OCI-LY1 (cell line): Measurements from ENCODE around the gene TMEM19.
A peak's percentile ranks its signal among the peaks of the same experiment; 100 is the strongest.

Experiments used
- H2AFZ ChIP-seq: fragments of 200-600 bp; sonication (generic), shearing (Covaris generic); 2 replicates; pipeline ENCODE4 v1.6.0; 2014; ENCODE audit warnings: antibody characterized with exemption, mild to moderate bottlenecking, low read length
- H3F3A ChIP-seq: fragments of 200-600 bp; sonication (generic), shearing (Covaris generic); 2 replicates; pipeline ENCODE4 v1.6.0; 2014; ENCODE audit warnings: mild to moderate bottlenecking, antibody characterized with exemption, low read length, moderate library complexity; ENCODE audit not compliant: insufficient read depth
- H3K27ac ChIP-seq: fragments of 200-600 bp; sonication (generic); 2 replicates; pipeline ENCODE4 v1.5.1; 2014; ENCODE audit warnings: low read length, mixed run types, mild to moderate bottlenecking, low read depth; ENCODE audit not compliant: poor library complexity, severe bottlenecking
- H3K27me3 ChIP-seq: fragments of 200-600 bp; sonication (generic); 2 replicates; pipeline ENCODE4 v1.6.0; 2014; ENCODE audit warnings: antibody characterized with exemption, mild to moderate bottlenecking, low read length, moderate library complexity; ENCODE audit not compliant: insufficient read depth
- H3K36me3 ChIP-seq: fragments of 200-600 bp; sonication (generic); 2 replicates; pipeline ENCODE4 v1.6.1; 2014; ENCODE audit warnings: mild to moderate bottlenecking, antibody characterized with exemption, low read length, moderate library complexity, mixed read lengths; ENCODE audit not compliant: insufficient read depth
- H3K4me1 ChIP-seq: fragments of 200-600 bp; sonication (generic); 2 replicates; pipeline ENCODE4 v1.5.1; 2014; ENCODE audit warnings: mild to moderate bottlenecking, low read length, moderate library complexity; ENCODE audit not compliant: insufficient read depth, severe bottlenecking
- H3K4me2 ChIP-seq: fragments of 200-600 bp; sonication (generic), shearing (Covaris generic); 2 replicates; pipeline ENCODE4 v1.6.1; 2014; ENCODE audit warnings: low read length
- H3K4me3 ChIP-seq: fragments of 200-600 bp; sonication (generic); 2 replicates; pipeline ENCODE4 v1.5.1; 2014; ENCODE audit warnings: low read length, low read depth, mild to moderate bottlenecking, mixed read lengths; ENCODE audit not compliant: poor library complexity, severe bottlenecking
- H3K79me2 ChIP-seq: fragments of 200-600 bp; shearing (Covaris generic); 2 replicates; pipeline ENCODE4 v1.6.1; 2016; ENCODE audit warnings: mixed run types, low read length, mixed read lengths; ENCODE audit not compliant: insufficient read depth
- H3K9ac ChIP-seq: fragments of 200-600 bp; sonication (generic), shearing (Covaris generic); 2 replicates; pipeline ENCODE4 v1.6.1; 2014; ENCODE audit warnings: mild to moderate bottlenecking, low read length, mixed read lengths
- H3K9me2 ChIP-seq: fragments of 200-600 bp; sonication (generic), shearing (Covaris generic); 2 replicates; pipeline ENCODE4 v1.6.1; 2014; ENCODE audit warnings: low read depth, mild to moderate bottlenecking, low read length, mixed read lengths
- H3K9me3 ChIP-seq: fragments of 200-600 bp; shearing (Covaris generic); 2 replicates; pipeline ENCODE4 v1.6.1; 2014; ENCODE audit warnings: low read length, mixed read lengths
- H4K20me1 ChIP-seq: fragments of 200-600 bp; sonication (generic), shearing (Covaris generic); 2 replicates; pipeline ENCODE4 v1.6.0; 2016; ENCODE audit warnings: mild to moderate bottlenecking, low read length; ENCODE audit not compliant: insufficient read depth
- EZH2 ChIP-seq: fragments of 200-600 bp; sonication (generic), shearing (Covaris generic); IDR thresholded peaks from 2 replicates; pipeline ENCODE4 v1.8.0; 2017; ENCODE audit warnings: borderline replicate concordance, mixed run types, mild to moderate bottlenecking, antibody characterized with exemption, low read length, moderate library complexity, mixed read lengths
- TF ChIP-seq, protein P1 (sequence below): fragments of 200-600 bp; sonication (generic), shearing (Covaris generic); IDR thresholded peaks from 2 replicates; pipeline ENCODE4 v1.5.1; 2017; ENCODE audit warnings: mild to moderate bottlenecking, antibody characterized with exemption, low read length, moderate library complexity, mixed read lengths

Gene TMEM19

GRCh38 chr12:71655907-71656306 is 30.0 kb upstream of the TMEM19 start:
- peaks cover 57% of the 10 kb centered on the region for H3K79me2 ChIP-seq
- no peaks in the 10 kb centered on the region for H4K20me1 ChIP-seq
- H3K4me1 ChIP-seq = no peaks in the 10 kb centered on the region
- H3K4me3 ChIP-seq = no peak overlapping the region
- no peak overlapping the region for H3K27ac ChIP-seq
- 0 out of 2 replicates have a peak, but pooled peaks cover 11% of the 10 kb centered on the region for H3K9me3 ChIP-seq
- no peak overlapping the region for H3K9ac ChIP-seq
- no peak overlapping the region for H3K4me2 ChIP-seq
- no peak for TF ChIP-seq EZH2
- TF ChIP-seq, protein P1, sequence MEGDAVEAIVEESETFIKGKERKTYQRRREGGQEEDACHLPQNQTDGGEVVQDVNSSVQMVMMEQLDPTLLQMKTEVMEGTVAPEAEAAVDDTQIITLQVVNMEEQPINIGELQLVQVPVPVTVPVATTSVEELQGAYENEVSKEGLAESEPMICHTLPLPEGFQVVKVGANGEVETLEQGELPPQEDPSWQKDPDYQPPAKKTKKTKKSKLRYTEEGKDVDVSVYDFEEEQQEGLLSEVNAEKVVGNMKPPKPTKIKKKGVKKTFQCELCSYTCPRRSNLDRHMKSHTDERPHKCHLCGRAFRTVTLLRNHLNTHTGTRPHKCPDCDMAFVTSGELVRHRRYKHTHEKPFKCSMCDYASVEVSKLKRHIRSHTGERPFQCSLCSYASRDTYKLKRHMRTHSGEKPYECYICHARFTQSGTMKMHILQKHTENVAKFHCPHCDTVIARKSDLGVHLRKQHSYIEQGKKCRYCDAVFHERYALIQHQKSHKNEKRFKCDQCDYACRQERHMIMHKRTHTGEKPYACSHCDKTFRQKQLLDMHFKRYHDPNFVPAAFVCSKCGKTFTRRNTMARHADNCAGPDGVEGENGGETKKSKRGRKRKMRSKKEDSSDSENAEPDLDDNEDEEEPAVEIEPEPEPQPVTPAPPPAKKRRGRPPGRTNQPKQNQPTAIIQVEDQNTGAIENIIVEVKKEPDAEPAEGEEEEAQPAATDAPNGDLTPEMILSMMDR = no peak
- no peaks in the 10 kb centered on the region for H3K9me2 ChIP-seq
- H3K27me3 ChIP-seq = no peaks in the 10 kb centered on the region
- H3K36me3 ChIP-seq = peaks cover 92% of the 10 kb centered on the region
- no peak overlapping the region for H2AFZ ChIP-seq
- no peaks in the 10 kb centered on the region for H3F3A ChIP-seq

DNA sequence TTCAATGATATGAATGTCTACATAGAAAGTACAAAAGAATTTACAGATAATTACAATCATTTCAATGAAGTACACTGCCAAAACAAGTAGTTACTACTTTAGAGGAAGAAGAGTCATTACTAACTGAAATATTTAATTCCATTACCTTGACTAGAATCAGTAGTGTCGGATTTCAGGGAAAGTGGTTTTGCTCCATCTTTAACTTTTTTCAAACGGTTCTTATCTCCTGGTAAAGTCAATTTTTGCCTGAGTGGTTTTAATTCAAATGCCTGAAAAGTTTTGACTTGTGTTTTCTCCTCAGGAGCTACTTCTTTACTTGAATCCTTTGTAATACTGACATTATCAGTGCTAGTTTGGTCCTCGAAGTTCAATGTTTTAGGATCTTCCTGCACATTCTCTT is 29.1 kb upstream of the TMEM19 start:
- Histone ChIP-seq H3K4me1 (peaks cover 4% of the 10 kb centered on the region), H2AFZ (no peak overlapping the region), H3K9me3 (0 out of 2 replicates have a peak, but pooled peaks cover 11% of the 10 kb centered on the region), H3K27me3 (no peaks in the 10 kb centered on the region), H4K20me1 (no peaks in the 10 kb centered on the region), H3K36me3 (peaks cover 85% of the 10 kb centered on the region), H3K9ac (no peak overlapping the region), H3F3A (no peaks in the 10 kb centered on the region), H3K79me2 (peaks cover 57% of the 10 kb centered on the region), H3K4me3 (no peak overlapping the region), H3K4me2 (no peak overlapping the region), H3K27ac (no peak overlapping the region), H3K9me2 (no peaks in the 10 kb centered on the region)
- no peak for TF ChIP-seq EZH2
- TF ChIP-seq, protein P1 = no peak

DNA sequence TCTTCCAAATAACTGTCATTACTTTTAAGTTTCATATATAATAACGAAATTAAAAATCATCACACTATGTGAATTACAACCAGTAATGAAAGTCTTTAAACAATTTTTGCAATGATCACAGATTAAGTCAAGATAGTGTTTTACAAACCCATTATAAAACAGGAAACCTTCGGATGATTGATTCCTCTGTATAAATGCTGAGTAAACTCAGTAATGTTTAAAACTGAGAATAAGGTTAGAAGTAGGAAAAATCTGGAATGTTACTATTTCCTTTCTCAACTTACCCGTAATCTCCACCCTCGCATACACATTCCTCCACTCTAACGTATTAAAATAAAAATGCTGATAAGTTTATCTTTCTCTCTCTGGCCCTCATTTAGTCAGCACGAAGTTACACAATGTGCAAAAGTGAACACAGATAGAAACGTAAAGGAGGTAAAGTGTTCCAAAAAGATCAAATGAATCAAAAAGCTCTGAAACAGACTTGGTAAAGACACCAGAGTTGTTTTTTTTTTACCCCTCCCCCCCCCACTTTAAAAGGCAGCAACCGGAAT is 23.8 kb upstream of the TMEM19 start:
- no peak for TF ChIP-seq EZH2
- TF ChIP-seq, protein P1 = no peak
- no peaks in the 10 kb centered on the region for H3F3A ChIP-seq
- no peak overlapping the region for H3K27ac ChIP-seq
- H4K20me1 ChIP-seq = 0 out of 2 replicates have a peak, but pooled peaks cover 2% of the 10 kb centered on the region
- H3K9ac ChIP-seq = peak overlapping the region; percentile 97
- H3K4me3 ChIP-seq = peak overlapping the region; percentile 99
- H3K9me3 ChIP-seq = no peaks in the 10 kb centered on the region
- H3K4me1 ChIP-seq = peaks cover 26% of the 10 kb centered on the region
- peaks cover 34% of the 10 kb centered on the region for H3K36me3 ChIP-seq
- no peaks in the 10 kb centered on the region for H3K27me3 ChIP-seq
- no peak overlapping the region for H2AFZ ChIP-seq
- peak overlapping the region; percentile 83 for H3K4me2 ChIP-seq
- H3K79me2 ChIP-seq = peaks cover 51% of the 10 kb centered on the region
- no peaks in the 10 kb centered on the region for H3K9me2 ChIP-seq
